GM12878 (cell line): ENCODE data around the gene LYRM4.

Experiments used
- CTCF ChIP-seq, 3 experiments: IDR thresholded peaks in 2 of 3; conservative IDR thresholded peaks in 1 of 3; 2 replicates each; pipeline ENCODE4 v1.5.1; 2011; ENCODE audit warnings: low read depth in 3 of 3, low read length in 3 of 3, mild to moderate bottlenecking in 3 of 3, control low read depth in 2 of 3, moderate library complexity in 2 of 3, inconsistent platforms in 1 of 3, mixed read lengths in 1 of 3; ENCODE audit not compliant: control insufficient read depth in 2 of 3, insufficient read depth in 1 of 3; ENCODE audit errors: extremely low read depth in 1 of 3
- E2F8 ChIP-seq: fragments of 450-650 bp; IDR thresholded peaks from 2 replicates; pipeline ENCODE4 v1.6.1; 2018; ENCODE audit warnings: mild to moderate bottlenecking, low read depth, moderate library complexity; ENCODE audit not compliant: partially characterized antibody
- MAX ChIP-seq: IDR thresholded peaks from 2 replicates; pipeline ENCODE4 v1.6.1; 2012; ENCODE audit warnings: low read depth, low read length, improper control_type of control experiment
- POLR2A ChIP-seq: IDR thresholded peaks from 2 replicates; pipeline ENCODE4 v1.6.1; 2011; ENCODE audit warnings: low read depth, mild to moderate bottlenecking, low read length
- RFX5 ChIP-seq: IDR thresholded peaks from 2 replicates; pipeline ENCODE4 v1.6.1; 2011; ENCODE audit warnings: low read depth, low read length, improper control_type of control experiment
- SMAD1 ChIP-seq: fragments of 450-650 bp; IDR thresholded peaks from 2 replicates; pipeline ENCODE4 v1.6.1; 2018; ENCODE audit warnings: mild to moderate bottlenecking, low read depth; ENCODE audit not compliant: partially characterized antibody
- SMC3 ChIP-seq: IDR thresholded peaks from 2 replicates; pipeline ENCODE4 v1.6.1; 2011; ENCODE audit warnings: low read length, improper control_type of control experiment, borderline replicate concordance
- TCF12 ChIP-seq: IDR thresholded peaks from 2 replicates; pipeline ENCODE4 v1.6.1; 2011; ENCODE audit warnings: low read depth, mild to moderate bottlenecking, low read length

- TF ChIP-seq POLR2A (peak; percentile 49; the same call in 1 of the 2 replicates), CTCF (IDR thresholded peaks at IDR 0.05 in 2 of 3, conservative IDR thresholded peaks at IDR 0.05 in 1 of 3; ENCODE audit: control insufficient read depth in 2 of 3, extremely low read depth in 1 of 3, insufficient read depth in 1 of 3, low read depth in 3 of 3, low read length in 3 of 3) (no peak), E2F8 (no peak), SMC3 (no peak), SMAD1 (no peak), TCF12 (no peak), MAX (0 out of 2 replicates have a peak, but pooled peaks have one; percentile 5), RFX5 (no peak)
Observed at GRCh38 chr6:5084781-5085647, 175.7 kb downstream of the LYRM4 start, which contains the start of gene PPP1R3G.
